Neuron (in vitro differentiated cells): ENCODE results near the gene STAB2.

Experiments
- H2AFZ ChIP-seq: one replicate; pipeline ENCODE4 v1.6.1; 2013; ENCODE audit warnings: low read depth, mild to moderate bottlenecking, inconsistent platforms, low read length, moderate library complexity
- H3K27me3 ChIP-seq: one replicate; pipeline ENCODE4 v1.6.1; 2013; ENCODE audit warnings: low read length; ENCODE audit not compliant: insufficient read depth
- H3K36me3 ChIP-seq: one replicate; pipeline ENCODE4 v1.6.1; 2013; ENCODE audit warnings: low read length; ENCODE audit not compliant: insufficient read depth
- H3K4me1 ChIP-seq: one replicate; pipeline ENCODE4 v1.6.1; 2013; ENCODE audit warnings: low read length; ENCODE audit not compliant: insufficient read depth
- H3K4me3 ChIP-seq: 2 replicates; pipeline ENCODE4 v1.5.1; 2013; ENCODE audit warnings: mild to moderate bottlenecking, low read length, moderate library complexity
- H3K9me3 ChIP-seq: one replicate; pipeline ENCODE4 v1.6.1; 2013; ENCODE audit warnings: low read length

The STAB2 gene

GRCh38 chr12:103596981-103597380 lies 9.9 kb downstream of the STAB2 start:
- H3K4me1 ChIP-seq, result no peaks in the 10 kb centered on the region
- no peaks in the 10 kb centered on the region for H3K36me3 ChIP-seq
- peaks cover 2% of the 10 kb centered on the region for H3K27me3 ChIP-seq
- no peak overlapping the region for H3K4me3 ChIP-seq
- no peak overlapping the region for H2AFZ ChIP-seq
- no peaks in the 10 kb centered on the region for H3K9me3 ChIP-seq

GRCh38 chr12:103599274-103599673 lies 12.2 kb downstream of the STAB2 start:
- Histone ChIP-seq H3K4me1 (no peaks in the 10 kb centered on the region), H3K4me3 (no peak overlapping the region), H3K27me3 (peaks cover 2% of the 10 kb centered on the region), H3K9me3 (no peaks in the 10 kb centered on the region), H3K36me3 (no peaks in the 10 kb centered on the region), H2AFZ (no peak overlapping the region)

GRCh38 chr12:103600967-103601728 lies 14.1 kb downstream of the STAB2 start:
- peaks cover 2% of the 10 kb centered on the region for H3K27me3 ChIP-seq

GRCh38 chr12:103620395-103620794 lies 33.3 kb downstream of the STAB2 start:
- H3K36me3 ChIP-seq, result no peaks in the 10 kb centered on the region
- no peak overlapping the region for H2AFZ ChIP-seq
- H3K4me3 ChIP-seq, result no peak overlapping the region
- no peaks in the 10 kb centered on the region for H3K4me1 ChIP-seq
- H3K9me3 ChIP-seq, result no peaks in the 10 kb centered on the region
- H3K27me3 ChIP-seq, result no peaks in the 10 kb centered on the region

More at GRCh38 chr12:103600967-103601728, 14.1 kb downstream of the STAB2 start:
- Histone ChIP-seq H3K4me1 (no peaks in the 10 kb centered on the region), H3K36me3 (no peaks in the 10 kb centered on the region), H3K4me3 (no peak overlapping the region), H2AFZ (no peak overlapping the region), H3K9me3 (no peaks in the 10 kb centered on the region)

- H2AFZ ChIP-seq, result no peak overlapping the region
- H3K36me3 ChIP-seq, result no peaks in the 10 kb centered on the region
- H3K4me3 ChIP-seq, result no peak overlapping the region
- no peaks in the 10 kb centered on the region for H3K4me1 ChIP-seq
- no peaks in the 10 kb centered on the region for H3K9me3 ChIP-seq
- no peaks in the 10 kb centered on the region for H3K27me3 ChIP-seq
These were observed 36.6 kb downstream of the STAB2 start for GRCh38 chr12:103623716-103624115.

GRCh38 chr12:103626498-103626897 lies 39.4 kb downstream of the STAB2 start:
- Histone ChIP-seq H3K9me3 (no peaks in the 10 kb centered on the region), H3K27me3 (no peaks in the 10 kb centered on the region), H2AFZ (no peak overlapping the region), H3K4me3 (no peak overlapping the region), H3K36me3 (no peaks in the 10 kb centered on the region), H3K4me1 (no peaks in the 10 kb centered on the region)

- no peaks in the 10 kb centered on the region for H3K36me3 ChIP-seq
- no peaks in the 10 kb centered on the region for H3K4me1 ChIP-seq
- H3K9me3 ChIP-seq, result no peaks in the 10 kb centered on the region
- no peak overlapping the region for H2AFZ ChIP-seq
- no peak overlapping the region for H3K4me3 ChIP-seq
- no peaks in the 10 kb centered on the region for H3K27me3 ChIP-seq
These were observed 40.2 kb downstream of the STAB2 start for GRCh38 chr12:103627189-103627855.

GRCh38 chr12:103632554-103633216 lies 45.6 kb downstream of the STAB2 start:
- Histone ChIP-seq H3K36me3 (no peaks in the 10 kb centered on the region), H3K4me3 (no peak overlapping the region), H3K27me3 (peaks cover 5% of the 10 kb centered on the region), H2AFZ (no peak overlapping the region), H3K4me1 (no peaks in the 10 kb centered on the region), H3K9me3 (no peaks in the 10 kb centered on the region)

- no peak overlapping the region for H2AFZ ChIP-seq
- peaks cover 5% of the 10 kb centered on the region for H3K27me3 ChIP-seq
- H3K4me1 ChIP-seq, result no peaks in the 10 kb centered on the region
These were observed 47.7 kb downstream of the STAB2 start for GRCh38 chr12:103634732-103635131.

GRCh38 chr12:103635419-103635818 lies 48.3 kb downstream of the STAB2 start:
- Histone ChIP-seq H2AFZ (no peak overlapping the region), H3K27me3 (peaks cover 5% of the 10 kb centered on the region), H3K4me3 (no peak overlapping the region), H3K36me3 (no peaks in the 10 kb centered on the region), H3K9me3 (peaks cover 3% of the 10 kb centered on the region), H3K4me1 (no peaks in the 10 kb centered on the region)

More at GRCh38 chr12:103634732-103635131, 47.7 kb downstream of the STAB2 start:
- H3K36me3 ChIP-seq, result no peaks in the 10 kb centered on the region
- H3K9me3 ChIP-seq, result no peaks in the 10 kb centered on the region
- no peak overlapping the region for H3K4me3 ChIP-seq

- H3K36me3 ChIP-seq, result no peaks in the 10 kb centered on the region
- peaks cover 3% of the 10 kb centered on the region for H3K9me3 ChIP-seq
- no peaks in the 10 kb centered on the region for H3K4me1 ChIP-seq
- peaks cover 5% of the 10 kb centered on the region for H3K27me3 ChIP-seq
- no peak overlapping the region for H2AFZ ChIP-seq
- H3K4me3 ChIP-seq, result no peak overlapping the region
These were observed 49.9 kb downstream of the STAB2 start for GRCh38 chr12:103637021-103637420.

GRCh38 chr12:103637429-103637828 lies 50.4 kb downstream of the STAB2 start:
- Histone ChIP-seq H2AFZ (no peak overlapping the region), H3K9me3 (peaks cover 3% of the 10 kb centered on the region), H3K4me1 (no peaks in the 10 kb centered on the region), H3K36me3 (no peaks in the 10 kb centered on the region), H3K4me3 (no peak overlapping the region), H3K27me3 (peaks cover 5% of the 10 kb centered on the region)

GRCh38 chr12:103639983-103640382 lies 52.9 kb downstream of the STAB2 start:
- Histone ChIP-seq H2AFZ (no peak overlapping the region), H3K36me3 (no peaks in the 10 kb centered on the region), H3K27me3 (peaks cover 5% of the 10 kb centered on the region), H3K4me3 (no peak overlapping the region), H3K9me3 (peaks cover 3% of the 10 kb centered on the region), H3K4me1 (no peaks in the 10 kb centered on the region)
